GM19099 (cell line): ENCODE measurements around the gene FIGNL2.

Experiments
- POLR2A ChIP-seq: IDR thresholded peaks from 3 replicates; pipeline ENCODE4 v1.6.1; 2011; ENCODE audit warnings: low read depth; ENCODE audit not compliant: insufficient read length; ENCODE audit errors: extremely low read depth

FIGNL2 gene

DNA sequence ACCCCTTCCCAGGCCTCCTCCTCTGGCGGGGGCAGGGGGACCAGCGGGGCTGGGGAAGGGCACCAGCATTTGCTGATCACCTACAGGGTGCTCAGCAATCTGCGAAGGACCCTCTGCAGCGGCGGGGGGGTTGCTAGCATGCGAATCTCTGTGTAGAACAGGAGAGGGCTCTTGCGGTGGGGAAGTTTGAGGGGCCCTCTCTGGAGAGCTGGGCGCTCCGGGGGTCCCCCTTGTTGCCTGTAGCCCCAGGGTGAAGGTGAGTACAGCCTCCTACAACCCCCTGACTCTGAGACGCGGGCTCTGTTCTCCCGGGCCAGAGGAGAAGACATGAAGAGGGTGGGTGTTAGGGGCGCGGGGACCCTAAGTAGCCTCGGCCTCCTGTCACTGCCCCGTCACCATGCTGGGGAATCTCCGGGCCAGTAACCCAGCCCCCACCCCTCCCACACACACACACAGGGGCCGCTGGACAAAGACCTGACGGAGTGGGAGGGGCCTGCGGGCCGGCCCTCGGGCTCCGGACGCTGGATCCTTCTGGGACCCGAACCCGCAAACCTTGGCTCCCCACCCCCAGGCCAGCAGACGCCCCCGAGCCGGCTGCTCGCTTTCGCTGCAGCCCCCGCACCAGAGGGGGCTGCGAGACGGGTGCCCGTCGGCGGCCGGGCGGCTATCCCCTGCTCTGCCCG is 734 bp downstream of the FIGNL2 start:
- TF ChIP-seq POLR2A, result no peak

- no peak for TF ChIP-seq POLR2A
These were observed 1.4 kb downstream of the FIGNL2 start for GRCh38 chr12:51846911-51847642.

GRCh38 chr12:51846271-51846691 is 2.2 kb downstream of the FIGNL2 start:
- TF ChIP-seq POLR2A, result no peak

DNA sequence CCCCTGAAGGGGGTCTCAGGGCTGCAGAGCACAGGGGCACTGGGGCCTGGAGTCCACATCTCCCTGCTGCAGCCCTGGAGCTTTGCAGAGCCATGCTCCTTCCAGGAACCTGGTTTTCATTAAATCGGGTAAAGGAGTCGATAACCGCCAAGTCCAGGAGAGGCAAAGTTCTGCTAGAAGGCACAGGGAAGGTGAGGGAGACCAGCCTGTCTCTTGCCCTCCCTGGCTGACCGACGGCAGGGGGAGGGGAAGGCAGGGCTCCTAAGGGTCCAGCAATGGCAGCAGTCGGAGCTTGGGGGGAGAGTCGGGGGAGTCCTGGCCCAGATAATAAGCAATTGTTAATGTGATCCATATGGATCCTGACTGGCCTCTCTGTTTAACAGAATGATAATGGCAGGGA is 3.0 kb downstream of the FIGNL2 start:
- no peak for TF ChIP-seq POLR2A

DNA sequence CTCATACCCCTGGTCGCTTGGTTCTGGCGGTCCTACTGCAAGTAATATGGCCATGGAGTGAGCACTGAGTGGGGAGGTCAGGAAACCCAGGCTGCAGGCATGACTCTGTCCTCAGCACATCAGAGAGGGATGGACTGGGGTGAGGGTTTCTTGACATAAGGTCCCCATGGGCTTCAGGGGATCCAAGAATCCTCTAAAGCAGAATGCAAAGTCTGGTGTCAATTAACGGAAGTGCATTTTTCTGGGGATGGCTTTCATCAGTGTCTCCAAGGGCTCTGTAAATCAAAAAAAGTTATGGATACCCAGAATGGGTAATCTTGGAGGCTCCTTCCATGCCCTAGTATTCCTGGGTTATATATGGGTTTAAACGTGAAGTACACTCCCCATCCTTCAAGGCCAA is 3.7 kb downstream of the FIGNL2 start:
- no peak for TF ChIP-seq POLR2A

GRCh38 chr12:51841727-51842126 is 6.8 kb downstream of the FIGNL2 start:
- TF ChIP-seq POLR2A, result no peak

DNA sequence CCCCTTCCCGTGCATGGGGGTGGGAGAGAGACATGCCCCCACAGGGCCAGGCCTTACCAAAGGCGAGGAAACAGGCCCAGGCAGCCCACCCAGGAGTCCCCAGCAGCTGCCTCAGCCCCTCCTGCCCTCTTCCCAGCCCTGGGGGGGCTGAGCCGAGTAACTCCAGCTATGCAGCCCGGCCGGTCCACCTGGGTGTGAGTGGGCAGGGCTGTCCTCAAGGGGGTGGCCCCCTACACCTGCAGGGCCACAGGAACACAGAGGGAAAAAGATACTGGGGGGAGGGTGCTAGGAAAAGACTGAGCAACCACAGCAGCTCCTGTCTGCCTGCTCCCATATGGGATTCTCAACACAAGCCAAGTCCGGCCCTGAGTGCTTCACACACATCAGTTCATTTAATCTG is 7.6 kb downstream of the FIGNL2 start:
- no peak for TF ChIP-seq POLR2A

DNA sequence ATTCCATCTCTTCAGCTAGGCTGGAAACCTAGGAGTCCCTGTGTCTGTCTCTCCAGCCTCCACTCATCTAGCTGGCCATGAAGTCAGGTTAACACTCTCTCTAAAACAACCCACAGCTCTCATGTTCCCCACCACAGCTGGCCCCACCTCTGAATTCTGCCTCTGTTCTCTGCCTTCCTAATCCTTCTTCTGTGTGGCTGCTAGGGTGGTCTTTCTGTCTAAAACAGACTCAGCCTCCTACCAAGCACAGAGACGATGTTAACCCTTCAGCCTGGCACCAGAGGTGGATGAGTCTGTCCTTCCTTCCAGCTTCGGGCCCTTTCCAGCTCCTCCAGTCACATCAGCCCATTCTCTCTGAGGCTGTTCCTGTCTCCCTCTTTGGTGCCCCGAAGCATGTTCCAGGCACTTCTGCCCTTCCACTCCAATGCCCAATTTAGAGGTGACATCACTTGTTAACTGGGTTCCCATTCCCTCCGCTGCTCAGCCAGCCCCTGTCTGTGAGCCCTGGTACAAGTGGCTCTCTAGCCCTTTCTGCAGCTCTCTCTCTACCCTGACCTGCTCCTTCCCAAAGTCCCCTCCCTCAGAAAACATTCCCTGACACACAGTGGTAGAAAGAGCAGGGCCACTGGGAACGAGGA is 9.1 kb downstream of the FIGNL2 start:
- TF ChIP-seq POLR2A, result no peak

- TF ChIP-seq POLR2A, result no peak
These were observed 9.8 kb downstream of the FIGNL2 start for GRCh38 chr12:51838762-51839161.

GRCh38 chr12:51838036-51838435 is 10.5 kb downstream of the FIGNL2 start:
- TF ChIP-seq POLR2A, result no peak

- no peak for TF ChIP-seq POLR2A
These were observed 11.2 kb downstream of the FIGNL2 start for GRCh38 chr12:51837286-51837685.

DNA sequence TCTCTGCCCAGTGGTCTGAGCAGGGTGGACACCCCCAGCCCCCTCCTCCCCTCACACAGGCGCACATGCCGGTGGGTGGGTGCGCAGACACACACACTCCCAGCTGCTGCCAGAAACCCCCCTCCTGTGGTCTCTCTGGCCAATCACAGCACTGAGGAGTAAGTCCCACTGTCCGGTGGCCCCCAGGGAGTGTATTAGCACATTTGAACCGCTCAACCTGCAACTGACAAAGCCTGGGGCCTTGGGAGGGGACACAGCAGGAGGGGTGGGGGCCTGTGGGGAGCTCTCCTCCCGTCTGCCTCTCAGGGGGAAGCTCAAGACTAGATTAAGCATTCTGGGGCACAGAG is 11.7 kb downstream of the FIGNL2 start:
- no peak for TF ChIP-seq POLR2A

- no peak for TF ChIP-seq POLR2A
These were observed 12.3 kb downstream of the FIGNL2 start for GRCh38 chr12:51836041-51836826.

DNA sequence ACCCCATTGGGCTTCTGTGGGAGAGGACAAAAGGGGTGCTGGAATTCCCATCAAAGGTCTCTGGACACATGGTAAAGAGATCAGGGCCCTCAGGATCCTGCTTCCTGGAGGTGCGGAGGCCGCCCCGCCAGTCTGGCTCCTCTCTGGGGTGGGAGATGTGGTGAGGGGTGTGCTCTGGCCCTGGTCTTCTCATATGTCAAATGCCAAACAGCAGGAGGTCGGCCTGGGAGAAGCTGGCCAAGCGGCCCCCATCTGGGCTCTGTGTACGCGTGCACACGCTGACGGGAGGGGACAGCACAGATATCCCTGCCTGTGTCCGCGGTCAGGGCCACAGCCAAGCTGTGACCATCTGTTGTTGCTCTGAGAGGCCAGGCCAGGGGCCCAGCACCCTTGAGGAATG is 14.1 kb downstream of the FIGNL2 start:
- no peak for TF ChIP-seq POLR2A
